HG03280 (cell line): ENCODE data around the gene TMEM91.

Source experiments
- ATAC-seq: cut with Tn5 transposase; IDR thresholded peaks from one replicate; pipeline ENCODE4 v1.9.1; 2021; ENCODE audit warnings: mild to moderate bottlenecking, moderate library complexity; ENCODE audit not compliant: unreplicated experiment

The TMEM91 gene

DNA sequence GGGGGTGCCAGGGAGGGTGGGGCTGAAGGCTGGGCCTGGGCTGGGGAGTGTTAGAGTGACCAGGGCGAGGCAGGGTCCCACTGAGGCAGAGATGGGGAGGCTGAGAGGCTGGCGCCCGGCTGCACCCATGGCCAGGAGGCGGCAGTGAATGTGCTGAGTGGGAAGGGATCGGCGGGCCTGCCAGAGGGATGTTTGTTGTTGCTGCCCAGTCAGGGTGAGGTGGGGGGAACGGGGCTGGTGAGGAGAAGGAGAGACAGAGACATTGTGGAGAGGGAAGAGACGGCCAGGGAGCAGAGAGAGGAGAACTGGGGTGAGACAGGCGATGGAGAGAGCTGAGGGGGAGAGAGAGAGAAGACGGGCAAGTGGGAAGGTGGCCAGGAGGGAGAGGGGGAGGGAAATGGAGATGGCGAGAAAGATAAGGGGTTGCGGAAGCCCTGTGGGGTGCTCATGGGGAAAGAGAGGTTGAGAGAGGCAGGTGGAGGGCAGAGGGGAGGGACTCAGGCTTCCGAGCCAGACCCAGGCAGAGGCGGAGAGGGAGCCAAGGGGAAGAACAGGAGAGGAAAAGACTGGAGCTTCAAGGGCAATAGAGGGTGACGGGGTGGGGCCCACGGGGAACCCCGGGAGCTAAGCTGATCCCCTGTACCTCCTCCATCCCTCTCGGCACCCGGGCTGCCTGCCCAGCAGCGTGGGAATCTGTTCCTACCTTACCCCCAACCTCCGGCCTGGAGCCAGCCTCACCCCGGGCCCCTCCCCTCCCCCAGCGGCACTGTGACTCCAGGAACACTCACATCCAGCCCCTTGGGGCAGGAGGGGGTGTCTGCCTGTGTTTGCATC lies 51.5 kb downstream of the TMEM91 start:
- no peak for ATAC-seq

DNA sequence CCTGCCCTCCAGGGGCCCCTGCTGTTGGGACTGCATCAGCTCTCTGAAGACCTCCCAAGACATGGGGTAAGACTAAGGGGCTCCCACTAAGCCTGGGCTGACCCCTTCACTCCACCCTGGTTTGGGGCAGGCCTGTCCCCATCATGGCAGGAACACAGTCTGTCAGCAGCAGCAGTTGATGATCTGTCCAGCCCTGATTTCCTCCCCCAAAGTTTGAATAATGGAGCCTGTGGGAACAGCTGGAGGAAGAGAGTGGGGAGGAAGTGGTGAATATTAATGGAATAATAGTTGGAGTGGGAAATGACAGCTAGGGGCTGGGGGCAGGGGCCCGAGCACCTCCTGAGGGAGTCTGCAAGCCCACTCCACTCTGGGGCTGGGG lies 52.1 kb downstream of the TMEM91 start:
- no peak for ATAC-seq

DNA sequence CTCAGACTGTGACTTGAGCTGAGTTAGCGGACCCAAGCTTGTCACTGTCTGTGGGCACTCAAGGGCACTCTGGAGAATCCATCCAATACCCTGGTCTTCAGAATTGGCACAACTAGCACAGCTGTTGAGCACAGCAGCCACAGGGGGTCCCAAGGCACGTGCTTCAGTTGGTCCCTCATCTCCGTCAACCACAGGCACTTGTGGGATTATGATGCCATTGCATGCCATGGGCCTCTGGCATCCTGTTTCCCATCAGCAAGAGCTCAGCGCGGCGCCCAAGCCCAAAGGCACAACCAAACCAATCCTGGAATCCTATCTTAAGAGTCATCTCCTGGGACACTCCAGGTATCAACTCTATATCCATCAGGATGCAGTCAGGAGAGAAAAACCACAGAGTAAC lies 54.6 kb downstream of the TMEM91 start:
- ATAC-seq: no peak

DNA sequence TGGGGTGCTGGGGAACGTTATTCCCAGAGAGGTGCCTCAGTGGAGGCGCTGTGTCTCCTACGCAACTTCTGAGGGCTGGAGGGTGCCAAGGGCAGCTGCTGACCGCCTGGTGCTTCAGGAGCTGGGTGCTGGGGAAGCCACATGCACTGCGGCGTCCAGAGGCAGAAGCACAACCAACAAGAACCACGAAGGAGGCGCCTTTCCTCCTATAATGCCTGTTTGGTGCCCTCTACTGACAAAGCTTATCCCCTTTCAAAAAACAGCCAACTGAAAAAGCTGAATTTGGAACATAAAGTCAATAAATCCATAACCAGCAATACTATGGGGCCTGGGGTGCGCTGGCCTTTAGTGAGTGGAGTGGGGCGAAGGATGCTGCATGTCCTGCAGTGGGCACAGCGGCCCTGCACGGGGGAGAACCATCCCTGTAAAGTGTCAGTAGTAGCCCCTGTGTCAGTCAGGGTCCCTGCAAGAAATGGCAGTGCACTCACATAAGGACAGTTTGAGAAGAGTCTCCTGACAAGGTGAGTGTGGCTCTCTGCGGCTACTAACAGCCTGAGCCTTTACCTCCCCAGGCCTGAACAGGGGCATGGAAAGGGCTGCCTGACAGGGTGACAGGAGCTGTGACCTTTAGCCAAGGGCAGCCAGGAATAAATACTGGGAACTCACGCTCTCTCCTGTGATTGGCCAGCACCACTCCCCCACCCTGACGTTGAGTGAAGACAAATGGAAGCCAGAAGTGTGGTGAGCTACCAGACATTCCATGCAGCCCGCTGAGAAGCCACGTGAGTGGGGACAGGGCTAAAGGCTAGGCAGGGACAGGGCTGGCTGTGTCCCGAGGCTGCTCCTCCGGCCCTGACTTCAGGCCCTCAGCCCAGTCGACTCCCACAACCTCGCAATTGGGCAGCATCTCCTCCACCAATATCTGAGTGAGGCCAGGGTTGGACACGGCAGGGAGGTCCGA lies 55.4 kb downstream of the TMEM91 start:
- ATAC-seq: no peak

DNA sequence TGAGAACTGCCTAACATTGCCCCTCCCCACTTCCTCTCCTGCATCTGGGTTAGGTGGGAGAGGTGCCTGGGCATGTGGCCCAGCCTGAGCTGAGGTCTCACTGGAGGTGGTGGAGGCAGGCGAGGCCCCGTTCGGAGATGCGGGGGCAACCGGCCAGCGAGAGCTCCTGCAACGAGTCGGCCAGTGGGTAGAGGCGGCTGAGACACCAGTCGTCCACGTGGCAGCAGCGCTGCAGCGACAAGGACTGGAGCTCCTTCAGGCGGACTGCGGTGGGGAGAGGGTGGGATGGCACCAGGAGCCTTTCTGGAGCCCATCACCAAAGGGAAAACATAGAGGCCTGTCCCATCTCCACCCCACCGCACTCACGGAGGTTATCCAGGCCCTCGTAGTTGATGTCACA lies 56.8 kb downstream of the TMEM91 start:
- ATAC-seq: no peak
